HepG2 (cell line): ENCODE data around the gene LYPD4. TPM values are rescaled to one million over a fixed set of nuclear protein-coding genes. Genes with fewer than 3 reads are reported as not detected.

Experiments
- CCAR2 ChIP-seq: fragments of 200-400 bp; formaldehyde crosslinking; optimal IDR thresholded peaks from 2 replicates; pipeline ENCODE3; 2018; ENCODE audit warnings: low read depth, mild to moderate bottlenecking, low read length, moderate library complexity
- GTF3A ChIP-seq: sonication (generic); formaldehyde crosslinking; conservative IDR thresholded peaks from 2 replicates; pipeline ENCODE4 v1.4.0; 2020; ENCODE audit warnings: mild to moderate bottlenecking, missing genetic modification reagents
- KLF13 ChIP-seq: sonication (generic); formaldehyde crosslinking; IDR thresholded peaks from 2 replicates; pipeline ENCODE4 v1.4.0; 2020; ENCODE audit warnings: mild to moderate bottlenecking, missing genetic modification reagents
- NFE2L2 ChIP-seq: fragments of 150-350 bp; IDR thresholded peaks from 2 replicates; pipeline ENCODE4 v1.6.1; 2014; ENCODE audit warnings: low read length
- NFYC ChIP-seq: IDR thresholded peaks from 2 replicates; pipeline ENCODE4 v1.6.1; 2016; ENCODE audit warnings: missing genetic modification reagents, missing compliant biosample characterization
- PHB2 ChIP-seq: fragments of 450-650 bp; IDR thresholded peaks from 2 replicates; pipeline ENCODE4 v1.6.1; 2018; ENCODE audit not compliant: partially characterized antibody
- PHF5A ChIP-seq: IDR thresholded peaks from one replicate; pipeline ENCODE4 v1.6.1; 2018; ENCODE audit warnings: low read depth, missing genetic modification reagents; ENCODE audit not compliant: unreplicated experiment
- SAP130 ChIP-seq: IDR thresholded peaks from 2 replicates; pipeline ENCODE4 v1.6.1; 2016; ENCODE audit warnings: low read depth
- SPEN ChIP-seq: sonication (generic); formaldehyde crosslinking; IDR thresholded peaks from 2 replicates; pipeline ENCODE4 v1.5.1; 2020; ENCODE audit warnings: low read depth, mild to moderate bottlenecking, missing genetic modification reagents
- TMF1 ChIP-seq: sonication (generic); formaldehyde crosslinking; IDR thresholded peaks from 2 replicates; pipeline ENCODE4 v1.8.1; 2022; ENCODE audit warnings: low read depth, missing genetic modification reagents
- ZBTB8A ChIP-seq: sonication (generic); formaldehyde crosslinking; IDR thresholded peaks from 2 replicates; pipeline ENCODE4 v1.4.0; 2020; ENCODE audit warnings: mild to moderate bottlenecking, low read depth, missing genetic modification reagents, borderline replicate concordance
- ZNF205 ChIP-seq: IDR thresholded peaks from 2 replicates; pipeline ENCODE4 v1.6.1; 2018; ENCODE audit warnings: missing biosample characterization, missing genetic modification reagents
- ZNF441 ChIP-seq: sonication (generic); formaldehyde crosslinking; IDR thresholded peaks from 2 replicates; pipeline ENCODE4 v1.7.0; 2021; ENCODE audit warnings: missing genetic modification reagents, borderline replicate concordance
- ZNF615 ChIP-seq: sonication (generic); formaldehyde crosslinking; IDR thresholded peaks from 2 replicates; pipeline ENCODE4 v1.5.0; 2020; ENCODE audit warnings: mild to moderate bottlenecking, missing genetic modification reagents, borderline replicate concordance
- ZNF75D ChIP-seq: sonication (generic); formaldehyde crosslinking; IDR thresholded peaks from 2 replicates; pipeline ENCODE4 v1.8.1; 2023; ENCODE audit warnings: missing genetic modification reagents, mild to moderate bottlenecking, borderline replicate concordance
- ZNF878 ChIP-seq: sonication (generic); formaldehyde crosslinking; IDR thresholded peaks from 2 replicates; pipeline ENCODE4 v1.8.1; 2023; ENCODE audit warnings: mild to moderate bottlenecking, missing genetic modification reagents, moderate library complexity
- polyA plus RNA-seq, 8 experiments: library from polyadenylated mRNA; depleted of rRNA in 3 of 8; stranded (reverse) in 7 of 8; unstranded in 1 of 8; fragments of >200 nt; fragmentation: Illumina TruSeq in 4 of 8; extraction: Trizol in 4 of 8; gene quantifications; 2 replicates each; pipeline versions ENCODE4 v1.2.1 to v1.2.3, GENCODE V29; 2011 to 2016; ENCODE audit warnings: low read depth in 4 of 8, missing spikeins in 1 of 8, mixed read lengths in 1 of 8; ENCODE audit not compliant: insufficient read depth in 1 of 8
- total RNA-seq, 5 experiments: library from RNA; depleted of rRNA; stranded (reverse); fragments of >200 nt; fragmentation: Illumina TruSeq; extraction: Trizol; gene quantifications; 2 replicates each; pipeline ENCODE4 v1.2.3, GENCODE V29; 2016; ENCODE audit warnings: low read depth in 1 of 5
- TF ChIP-seq, protein P1 (sequence below): sonication (generic); formaldehyde crosslinking; IDR thresholded peaks from 2 replicates; pipeline ENCODE4 v1.5.1; 2020; ENCODE audit warnings: mild to moderate bottlenecking, moderate library complexity, missing genetic modification reagents
- TF ChIP-seq, protein P2 (sequence below), 2 experiments: sonication (generic) in 1 of 2; formaldehyde crosslinking in 1 of 2; IDR thresholded peaks; 2 replicates each; pipeline versions ENCODE4 v1.4.0 to v1.6.1; 2016 to 2020; ENCODE audit warnings: borderline replicate concordance in 1 of 2, low read depth in 1 of 2, mild to moderate bottlenecking in 1 of 2, missing genetic modification reagents in 1 of 2
- TF ChIP-seq, protein P3 (sequence below): sonication (generic); formaldehyde crosslinking; IDR thresholded peaks from 2 replicates; pipeline ENCODE4 v1.4.0; 2020; ENCODE audit warnings: missing genetic modification reagents
- TF ChIP-seq, protein P4 (sequence below): sonication (generic); formaldehyde crosslinking; IDR thresholded peaks from 2 replicates; pipeline ENCODE4 v1.5.1; 2020; ENCODE audit warnings: mild to moderate bottlenecking, missing genetic modification reagents, moderate library complexity

Gene LYPD4
- total and polyA plus RNA-seq, 2 of the 13 experiments (the other 11 are each of a cell fraction or from before 2014, with no cell fraction given) = not detected

DNA sequence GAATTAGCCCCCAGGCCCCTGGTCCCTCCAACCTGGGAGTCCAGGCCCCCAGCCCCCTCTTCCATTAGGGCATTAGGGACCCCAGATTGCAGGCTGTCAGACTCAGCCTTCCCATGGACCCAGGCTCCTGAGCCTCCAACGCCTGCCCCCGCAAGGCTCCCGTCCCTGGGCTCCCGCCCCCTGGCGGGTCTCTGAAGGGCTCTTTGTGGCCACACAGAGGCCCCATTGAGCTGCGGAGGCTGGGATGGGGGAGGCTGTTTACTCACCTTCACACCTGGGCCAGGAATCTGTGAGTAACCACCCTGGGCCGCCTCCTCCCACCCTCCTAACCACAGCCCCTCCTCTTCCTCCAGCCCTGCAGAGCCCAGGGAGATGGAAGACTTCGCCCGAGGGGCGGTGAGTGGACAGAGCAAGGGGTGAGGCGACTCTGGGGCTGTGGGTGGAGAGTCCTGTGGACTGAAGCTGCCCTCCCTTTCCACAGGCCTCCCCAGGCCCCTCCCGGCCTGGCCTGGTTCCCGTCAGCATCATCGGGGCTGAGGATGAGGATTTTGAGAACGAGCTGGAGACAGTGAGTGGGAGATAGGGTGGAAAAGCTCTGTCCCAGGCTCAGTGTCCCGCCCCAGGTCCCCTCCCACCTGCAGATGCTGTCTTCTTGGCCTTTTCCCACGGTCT lies 43.4 kb upstream of the LYPD4 start (continued):
- TF ChIP-seq ZNF75D (CRISPR knock-in tag) = no peak
- TF ChIP-seq, protein P1, sequence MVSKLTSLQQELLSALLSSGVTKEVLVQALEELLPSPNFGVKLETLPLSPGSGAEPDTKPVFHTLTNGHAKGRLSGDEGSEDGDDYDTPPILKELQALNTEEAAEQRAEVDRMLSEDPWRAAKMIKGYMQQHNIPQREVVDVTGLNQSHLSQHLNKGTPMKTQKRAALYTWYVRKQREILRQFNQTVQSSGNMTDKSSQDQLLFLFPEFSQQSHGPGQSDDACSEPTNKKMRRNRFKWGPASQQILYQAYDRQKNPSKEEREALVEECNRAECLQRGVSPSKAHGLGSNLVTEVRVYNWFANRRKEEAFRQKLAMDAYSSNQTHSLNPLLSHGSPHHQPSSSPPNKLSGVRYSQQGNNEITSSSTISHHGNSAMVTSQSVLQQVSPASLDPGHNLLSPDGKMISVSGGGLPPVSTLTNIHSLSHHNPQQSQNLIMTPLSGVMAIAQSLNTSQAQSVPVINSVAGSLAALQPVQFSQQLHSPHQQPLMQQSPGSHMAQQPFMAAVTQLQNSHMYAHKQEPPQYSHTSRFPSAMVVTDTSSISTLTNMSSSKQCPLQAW = peak; percentile 91
- no peak for TF ChIP-seq ZNF615 (CRISPR knock-in tag)
- peak; percentile 86 for TF ChIP-seq SAP130
- TF ChIP-seq PHF5A (CRISPR knock-in tag) = no peak
- TF ChIP-seq, protein P2, sequence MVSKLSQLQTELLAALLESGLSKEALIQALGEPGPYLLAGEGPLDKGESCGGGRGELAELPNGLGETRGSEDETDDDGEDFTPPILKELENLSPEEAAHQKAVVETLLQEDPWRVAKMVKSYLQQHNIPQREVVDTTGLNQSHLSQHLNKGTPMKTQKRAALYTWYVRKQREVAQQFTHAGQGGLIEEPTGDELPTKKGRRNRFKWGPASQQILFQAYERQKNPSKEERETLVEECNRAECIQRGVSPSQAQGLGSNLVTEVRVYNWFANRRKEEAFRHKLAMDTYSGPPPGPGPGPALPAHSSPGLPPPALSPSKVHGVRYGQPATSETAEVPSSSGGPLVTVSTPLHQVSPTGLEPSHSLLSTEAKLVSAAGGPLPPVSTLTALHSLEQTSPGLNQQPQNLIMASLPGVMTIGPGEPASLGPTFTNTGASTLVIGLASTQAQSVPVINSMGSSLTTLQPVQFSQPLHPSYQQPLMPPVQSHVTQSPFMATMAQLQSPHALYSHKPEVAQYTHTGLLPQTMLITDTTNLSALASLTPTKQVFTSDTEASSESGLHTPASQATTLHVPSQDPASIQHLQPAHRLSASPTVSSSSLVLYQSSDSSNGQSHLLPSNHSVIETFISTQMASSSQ (IDR thresholded peaks at IDR 0.05; ENCODE audit: low read depth) = no peak
- TF ChIP-seq, protein P2 (CRISPR knock-in tag; IDR thresholded peaks at IDR 0.05; ENCODE audit: borderline replicate concordance) = peak; percentile 83; the same call in 1 of the 2 replicates
- no peak for TF ChIP-seq ZNF205
- no peak for TF ChIP-seq KLF13 (CRISPR knock-in tag)
- no peak for TF ChIP-seq ZNF441 (CRISPR knock-in tag)
- peak; percentile 76 for TF ChIP-seq CCAR2
- no peak for TF ChIP-seq ZBTB8A (CRISPR knock-in tag)
- TF ChIP-seq, protein P3, sequence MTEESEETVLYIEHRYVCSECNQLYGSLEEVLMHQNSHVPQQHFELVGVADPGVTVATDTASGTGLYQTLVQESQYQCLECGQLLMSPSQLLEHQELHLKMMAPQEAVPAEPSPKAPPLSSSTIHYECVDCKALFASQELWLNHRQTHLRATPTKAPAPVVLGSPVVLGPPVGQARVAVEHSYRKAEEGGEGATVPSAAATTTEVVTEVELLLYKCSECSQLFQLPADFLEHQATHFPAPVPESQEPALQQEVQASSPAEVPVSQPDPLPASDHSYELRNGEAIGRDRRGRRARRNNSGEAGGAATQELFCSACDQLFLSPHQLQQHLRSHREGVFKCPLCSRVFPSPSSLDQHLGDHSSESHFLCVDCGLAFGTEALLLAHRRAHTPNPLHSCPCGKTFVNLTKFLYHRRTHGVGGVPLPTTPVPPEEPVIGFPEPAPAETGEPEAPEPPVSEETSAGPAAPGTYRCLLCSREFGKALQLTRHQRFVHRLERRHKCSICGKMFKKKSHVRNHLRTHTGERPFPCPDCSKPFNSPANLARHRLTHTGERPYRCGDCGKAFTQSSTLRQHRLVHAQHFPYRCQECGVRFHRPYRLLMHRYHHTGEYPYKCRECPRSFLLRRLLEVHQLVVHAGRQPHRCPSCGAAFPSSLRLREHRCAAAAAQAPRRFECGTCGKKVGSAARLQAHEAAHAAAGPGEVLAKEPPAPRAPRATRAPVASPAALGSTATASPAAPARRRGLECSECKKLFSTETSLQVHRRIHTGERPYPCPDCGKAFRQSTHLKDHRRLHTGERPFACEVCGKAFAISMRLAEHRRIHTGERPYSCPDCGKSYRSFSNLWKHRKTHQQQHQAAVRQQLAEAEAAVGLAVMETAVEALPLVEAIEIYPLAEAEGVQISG = peak; percentile 97
- TF ChIP-seq GTF3A = no peak
- TF ChIP-seq NFYC (CRISPR knock-in tag) = no peak
- TF ChIP-seq, protein P4, sequence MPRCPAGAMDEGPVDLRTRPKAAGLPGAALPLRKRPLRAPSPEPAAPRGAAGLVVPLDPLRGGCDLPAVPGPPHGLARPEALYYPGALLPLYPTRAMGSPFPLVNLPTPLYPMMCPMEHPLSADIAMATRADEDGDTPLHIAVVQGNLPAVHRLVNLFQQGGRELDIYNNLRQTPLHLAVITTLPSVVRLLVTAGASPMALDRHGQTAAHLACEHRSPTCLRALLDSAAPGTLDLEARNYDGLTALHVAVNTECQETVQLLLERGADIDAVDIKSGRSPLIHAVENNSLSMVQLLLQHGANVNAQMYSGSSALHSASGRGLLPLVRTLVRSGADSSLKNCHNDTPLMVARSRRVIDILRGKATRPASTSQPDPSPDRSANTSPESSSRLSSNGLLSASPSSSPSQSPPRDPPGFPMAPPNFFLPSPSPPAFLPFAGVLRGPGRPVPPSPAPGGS (CRISPR knock-in tag) = 0 out of 2 replicates have a peak, but pooled peaks have one; percentile 72
- no peak for TF ChIP-seq PHB2
- no peak for TF ChIP-seq ZNF878 (CRISPR knock-in tag)
- TF ChIP-seq SPEN = no peak
- no peak for TF ChIP-seq TMF1 (CRISPR knock-in tag)
- no peak for TF ChIP-seq NFE2L2
